Caki2 (cell line): ENCODE data around the gene DSP. TPM values are rescaled to one million over a fixed set of nuclear protein-coding genes. Genes with fewer than 3 reads are reported as not detected.

Source experiments
- DNase-seq: peaks from one replicate; pipeline ENCODE4 v3.0.0-alpha.2; 2015; ENCODE audit warnings: low read depth
- in situ Hi-C: cut with HindIII; loops from 2 replicates; pipeline ENCODE4 v1.10.0; 2016; ENCODE audit warnings: low sequenced_read_pairs, low pct_unique_long_range_greater_than_20kb, mixed read lengths
- total RNA-seq: library from RNA; depleted of rRNA; stranded (reverse); fragments of >200 nt; shearing (Covaris generic); gene quantifications from 2 replicates; pipeline ENCODE4 v1.2.3, GENCODE V29; 2014; ENCODE audit warnings: low replicate concordance; rRNA removed

Gene DSP
- total RNA-seq, 1 experiment from 2014 or later = 18.4 TPM

DNA sequence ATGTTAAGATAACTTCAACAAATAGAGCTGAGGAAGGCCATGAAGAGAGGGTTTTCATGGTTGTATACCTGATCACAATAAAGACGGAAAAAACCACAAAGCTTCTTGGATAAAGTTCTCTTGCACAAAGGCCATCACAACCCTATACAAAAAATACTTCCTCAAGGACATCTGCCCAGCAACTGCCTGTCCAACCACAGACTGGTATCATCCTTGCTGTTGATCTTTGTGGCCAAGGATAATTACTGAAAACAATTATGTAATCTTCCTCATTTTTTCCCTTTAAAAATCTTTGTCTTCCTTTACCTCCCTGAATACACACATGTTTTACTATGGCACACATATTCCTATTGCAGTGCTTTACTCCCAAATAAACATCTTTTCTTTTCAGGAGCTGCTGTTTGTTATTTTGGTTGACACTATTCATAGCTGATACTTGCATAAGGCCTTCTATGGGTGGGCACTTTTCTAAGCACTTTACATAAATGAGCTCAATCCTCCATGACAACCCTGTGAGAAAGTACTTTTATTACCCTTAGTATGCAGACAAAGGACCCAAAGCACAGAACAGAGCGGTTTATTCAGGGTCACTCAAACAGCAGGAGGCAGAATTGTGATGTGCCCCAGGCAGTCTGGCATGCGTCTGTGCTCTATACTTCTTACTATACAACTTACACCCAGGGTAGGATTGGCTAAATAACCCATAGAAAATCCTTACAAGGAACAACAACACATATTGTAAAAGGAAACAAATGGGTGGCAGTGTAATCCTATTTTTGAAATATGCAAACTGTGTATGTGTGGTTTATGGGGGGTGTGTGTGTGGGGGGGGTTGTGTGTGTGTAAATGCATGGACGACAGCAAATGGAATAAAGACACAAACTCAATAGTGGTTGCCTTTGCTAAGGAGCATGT is 83.6 kb downstream of the DSP start:
- in situ Hi-C loops = no loop called here
- no peak for DNase-seq

DNA sequence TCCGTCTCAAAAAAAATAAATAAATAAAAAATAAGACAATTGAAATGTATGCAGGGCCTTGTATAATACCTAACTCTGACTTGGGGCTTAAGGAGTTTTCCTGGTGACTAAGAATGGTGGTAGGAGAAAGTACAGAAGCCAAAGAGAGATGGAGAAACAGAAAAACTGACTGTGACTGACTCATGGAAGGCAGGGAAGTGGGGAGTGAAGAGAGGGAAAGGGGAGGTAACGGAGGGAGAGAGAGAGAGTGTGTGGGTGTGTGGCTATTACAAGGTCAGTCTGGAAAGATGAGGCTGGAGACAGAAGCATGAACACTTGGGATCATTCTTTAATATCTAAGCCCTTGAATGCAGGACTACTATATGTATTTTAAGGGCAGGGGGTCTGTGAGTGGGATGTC is 87.0 kb downstream of the DSP start:
- in situ Hi-C loops = no loop called here

DNA sequence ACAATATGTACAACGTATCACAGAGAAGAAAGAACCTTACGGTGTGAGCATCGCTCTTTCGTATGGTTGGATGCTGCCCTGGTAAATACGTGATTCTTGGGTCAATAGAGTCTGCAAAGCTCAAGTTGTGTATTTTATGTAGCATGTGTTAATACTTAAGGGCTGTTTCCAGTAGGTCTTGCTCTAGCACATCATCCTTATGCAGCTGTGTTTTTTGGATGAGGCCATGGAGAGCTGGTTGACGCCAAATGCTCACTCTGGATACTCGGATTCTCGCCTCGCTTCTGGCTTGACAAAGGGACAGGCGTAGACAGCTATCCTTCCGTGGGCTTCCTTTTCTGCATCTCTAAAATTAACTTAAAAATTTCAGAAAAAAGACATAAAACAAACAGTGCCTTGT is 87.4 kb downstream of the DSP start:
- in situ Hi-C loops = no loop called here
- DNase-seq = no peak

More for the DNA sequence above, 87.0 kb downstream of the DSP start:
- no peak for DNase-seq

DNA sequence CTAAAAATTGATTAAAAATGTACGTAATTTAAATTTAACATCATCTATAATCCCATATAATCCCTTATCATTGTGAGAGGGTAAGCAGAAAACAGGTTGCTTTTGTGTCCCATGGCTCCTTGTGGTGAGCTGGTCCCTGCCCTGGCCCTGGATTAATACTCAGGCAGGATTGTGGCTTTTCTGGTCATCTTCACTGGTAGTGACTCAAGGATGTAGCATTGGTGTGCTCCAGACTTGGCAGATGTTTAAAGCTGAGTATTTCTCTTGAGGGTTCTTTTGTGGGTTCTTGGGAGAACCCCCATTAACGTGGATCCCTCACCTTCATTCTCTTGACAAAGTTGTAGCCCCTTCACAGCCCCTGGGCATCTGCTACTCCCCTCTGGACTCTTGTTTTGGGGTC is 87.8 kb downstream of the DSP start:
- no peak for DNase-seq
- in situ Hi-C loops = no loop called here

DNA sequence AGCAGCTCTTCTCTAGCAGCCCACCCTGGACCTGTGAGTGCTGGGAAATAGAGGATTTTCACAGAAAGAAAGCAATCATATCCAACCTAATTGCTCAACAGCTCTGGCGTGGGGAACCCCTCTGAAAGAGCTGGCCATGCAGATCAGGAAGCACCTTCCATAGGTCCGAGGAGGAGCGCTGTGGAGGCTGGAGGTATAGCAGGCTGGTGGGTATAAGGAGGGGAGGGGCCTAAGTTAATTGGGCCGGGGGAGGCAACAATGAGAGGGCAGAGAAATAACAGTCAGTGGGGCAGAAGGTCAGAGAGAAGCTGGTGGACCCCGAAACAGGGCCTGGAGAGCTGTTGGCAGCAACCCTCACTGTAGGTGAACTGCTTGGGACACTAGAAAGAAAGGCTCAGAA is 89.3 kb downstream of the DSP start:
- in situ Hi-C loops = no loop called here
- no peak for DNase-seq

DNA sequence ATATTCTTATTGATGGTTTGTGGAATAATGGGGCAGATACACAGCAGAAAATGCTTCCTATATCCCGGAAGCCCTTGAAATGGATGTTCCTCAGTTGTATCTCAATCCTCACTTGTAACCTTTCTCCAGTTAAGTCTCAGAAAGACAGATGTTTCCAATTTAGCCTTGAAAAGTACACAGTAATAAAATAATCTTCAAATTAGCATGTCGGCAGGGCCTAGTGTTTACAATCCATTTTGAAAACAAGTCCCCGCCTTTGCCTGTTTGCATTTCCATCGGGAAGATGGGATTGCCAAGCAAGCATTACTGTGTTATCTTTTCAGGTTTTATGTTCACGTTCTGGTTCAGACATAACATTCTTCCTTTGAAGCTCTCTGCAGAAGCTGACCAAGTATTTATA is 90.0 kb downstream of the DSP start:
- no peak for DNase-seq
- in situ Hi-C loops = no loop called here

DNA sequence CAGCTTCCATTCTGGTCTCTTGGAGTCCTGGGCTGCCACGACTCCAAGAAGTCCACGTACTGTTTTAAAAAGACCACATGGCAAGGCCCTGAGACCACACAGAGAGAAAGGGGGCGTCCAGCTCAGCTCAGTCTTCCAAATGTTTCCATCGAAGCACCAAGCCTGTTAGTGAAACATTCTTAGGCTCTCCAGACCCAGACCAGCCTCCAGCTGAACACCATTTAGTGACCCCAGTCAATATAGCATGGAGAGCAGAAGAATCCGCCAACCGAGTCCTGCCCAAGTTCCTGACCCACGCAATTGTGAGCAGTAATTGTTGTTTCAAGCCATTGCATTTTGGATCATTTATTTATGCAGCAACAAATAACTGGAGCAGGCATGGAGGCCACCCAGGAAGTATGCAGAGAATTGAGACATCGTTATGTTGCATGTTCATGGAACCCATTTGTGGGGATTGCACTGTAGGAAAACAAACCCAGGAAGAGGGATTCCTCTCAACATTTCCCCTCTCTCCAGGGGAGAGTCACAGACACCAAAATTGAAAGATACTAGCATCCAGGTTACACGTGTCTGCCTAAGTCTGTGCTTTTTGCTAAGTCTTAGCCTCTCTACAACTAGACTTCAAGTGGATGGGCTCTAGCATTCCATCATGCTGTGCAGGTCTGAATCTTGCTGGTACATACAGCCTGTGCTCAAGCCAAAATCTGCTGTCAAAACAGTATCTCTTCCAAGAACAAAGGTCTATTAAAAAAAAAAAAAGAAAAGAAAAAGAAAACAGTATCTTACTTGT is 91.2 kb downstream of the DSP start:
- in situ Hi-C loops = no loop called here
- DNase-seq = no peak

DNA sequence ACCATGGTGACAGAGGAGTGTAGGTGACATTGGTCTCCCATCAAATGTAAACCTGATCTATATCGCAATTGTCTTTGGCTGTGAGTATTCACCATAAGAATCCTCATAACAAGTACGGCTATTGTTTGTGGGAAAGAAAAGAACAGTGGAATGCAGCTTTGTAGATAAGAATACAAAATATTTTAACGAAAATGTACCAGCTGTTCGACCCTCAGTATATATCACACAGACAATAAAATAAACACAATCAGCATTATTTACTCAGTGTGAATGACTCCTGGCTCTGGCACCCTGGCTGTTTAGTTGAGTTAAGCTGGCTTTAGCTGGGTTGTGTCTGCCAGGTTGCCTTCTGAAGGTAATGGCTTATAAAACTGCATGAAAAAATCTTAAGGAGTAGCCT is 91.9 kb downstream of the DSP start:
- DNase-seq = no peak
- in situ Hi-C loops = no loop called here

DNA sequence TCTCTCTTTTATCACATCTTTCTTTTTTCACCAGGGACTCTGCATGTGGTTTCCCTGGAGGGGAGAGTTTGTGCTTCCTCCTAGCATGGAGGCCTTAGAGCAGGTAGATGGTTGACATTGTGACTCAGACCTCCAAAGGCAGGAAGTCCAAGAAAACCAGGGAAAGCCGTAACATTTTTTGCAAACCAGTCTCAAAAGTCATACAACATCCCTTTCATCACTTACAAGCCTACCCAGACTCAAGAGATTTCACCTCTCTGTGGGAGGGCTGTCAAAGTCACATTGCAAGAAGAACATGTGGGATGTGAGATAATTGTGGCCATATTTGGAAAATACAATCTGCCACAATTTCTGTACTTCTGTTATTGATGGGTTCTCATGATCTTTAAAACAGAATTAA is 94.7 kb downstream of the DSP start:
- in situ Hi-C loops = no loop called here
- DNase-seq = no peak

Other genes starting within 250 kb of the DSP start
- gene SSR1, start 228.5 kb upstream of the DSP start, total RNA-seq = 121 and 146 TPM in 2 replicates
- not detected in 2 replicates for gene CAGE1, start 151.9 kb upstream of the DSP start, total RNA-seq
- gene RIOK1, start 151.9 kb upstream of the DSP start, total RNA-seq = 4.8 and 18.3 TPM in 2 replicates
- gene SNRNP48, start 48.5 kb downstream of the DSP start, total RNA-seq = 2.8 and 8.6 TPM in 2 replicates
- gene BMP6, start 184.4 kb downstream of the DSP start, total RNA-seq = 6.4 and 7.5 TPM in 2 replicates